Activated CD8-positive, alpha-beta T cell treated with anti-CD3 and anti-CD28 coated beads for 36 hours (primary cell): ENCODE results near the gene FOXQ1. TPM values are rescaled to one million over a fixed set of nuclear protein-coding genes. Genes with fewer than 3 reads are reported as not detected.

Experiments used
- ATAC-seq: fragments of 200-7000 bp; cut with Tn5 transposase; one replicate; pipeline ENCODE4 v1.10.0; 2021; ENCODE audit warnings: mild to moderate bottlenecking, moderate library complexity
- CTCF ChIA-PET: fragments of 350-600 bp; sonication (Branson Sonifier 250); formaldehyde crosslinking; loops from one replicate; lab custom pipeline; 2021; ENCODE audit warnings: antibody characterized with exemption; lab: Charles Lee
- POLR2A ChIA-PET: fragments of 350-600 bp; sonication (Branson Sonifier 250); formaldehyde crosslinking; loops from one replicate; lab custom pipeline; 2021; ENCODE audit warnings: antibody characterized with exemption; lab: Charles Lee
- DNase-seq: peaks from one replicate; pipeline ENCODE4 v3.0.0-alpha.2; 2020
- H3K27ac Mint-ChIP-seq: one replicate; pipeline ENCODE4 v1.8.0; 2021; ENCODE audit warnings: mild to moderate bottlenecking, mixed read lengths
- H3K27me3 Mint-ChIP-seq: one replicate; pipeline ENCODE4 v1.8.0; 2021; ENCODE audit warnings: mixed read lengths
- H3K36me3 Mint-ChIP-seq: one replicate; pipeline ENCODE4 v1.8.0; 2021; ENCODE audit warnings: low read depth, mixed read lengths
- H3K4me1 Mint-ChIP-seq: one replicate; pipeline ENCODE4 v1.8.0; 2021; ENCODE audit warnings: low read depth, mixed read lengths
- H3K4me3 Mint-ChIP-seq: one replicate; pipeline ENCODE4 v1.8.0; 2021; ENCODE audit warnings: mild to moderate bottlenecking, moderate library complexity, mixed read lengths
- H3K9me3 Mint-ChIP-seq: one replicate; pipeline ENCODE4 v1.8.0; 2021; ENCODE audit warnings: mixed read lengths
- CTCF ChIP-seq: fragments of 200-600 bp; IDR thresholded peaks from one replicate; pipeline ENCODE4 v1.8.0; 2022; ENCODE audit warnings: antibody characterized with exemption, mild to moderate bottlenecking
- intact Hi-C: fragments of 100-400 bp; cut with micrococcal nuclease; formaldehyde crosslinking; loops from one replicate; pipeline ENCODE4 v1.10.0; 2022
- total RNA-seq, 2 experiments: library from RNA; stranded (reverse); gene quantifications; one replicate each; pipeline ENCODE4 v1.2.3, GENCODE V29; 2021

The FOXQ1 gene
- total RNA-seq, 2 experiments from 2014 or later: not detected

DNA sequence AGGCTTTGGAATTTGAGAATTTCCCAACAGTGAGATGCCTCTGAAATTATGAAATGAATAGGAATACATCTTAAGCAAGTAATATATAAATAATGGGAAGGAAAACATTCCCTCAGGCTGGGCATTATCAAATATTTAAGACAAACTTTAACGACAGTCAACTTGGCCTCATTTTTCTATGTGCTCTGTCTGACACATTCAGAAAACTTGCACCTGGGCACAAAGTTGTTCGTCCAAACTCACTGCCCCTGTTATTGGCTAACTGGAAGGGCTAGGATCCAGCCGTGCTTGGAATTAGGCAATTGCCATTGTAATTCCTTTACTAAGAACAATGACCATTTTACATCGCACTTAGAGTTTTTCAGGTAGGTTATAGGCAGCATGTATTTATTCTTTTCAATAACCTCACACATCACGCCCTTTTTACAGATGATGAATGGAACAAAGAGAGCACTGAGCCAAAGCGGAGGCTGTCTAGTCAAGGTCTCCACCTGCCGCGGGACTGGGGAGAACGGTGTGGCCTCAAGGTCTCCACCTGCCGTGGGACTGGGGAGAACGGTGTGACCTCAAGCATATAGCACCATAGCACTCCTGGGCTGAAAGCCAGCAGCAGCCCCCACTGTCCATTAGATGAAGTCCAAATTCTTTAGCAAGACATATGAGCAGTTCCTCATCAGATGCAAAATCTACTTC is 40.7 kb upstream of the FOXQ1 start:
- ATAC-seq (no peak), DNase-seq (no peak)
- H3K27me3 Mint-ChIP-seq: peaks cover 13% of the 10 kb centered on the region
- CTCF ChIA-PET: no interaction called here
- H3K27ac Mint-ChIP-seq: no peak overlapping the region
- H3K4me1 Mint-ChIP-seq: no peaks in the 10 kb centered on the region
- peaks cover 10% of the 10 kb centered on the region for H3K9me3 Mint-ChIP-seq
- no peaks in the 10 kb centered on the region for H3K36me3 Mint-ChIP-seq
- no peak overlapping the region for H3K4me3 Mint-ChIP-seq
- intact Hi-C loops: no loop called here
- POLR2A ChIA-PET: no interaction called here
- TF ChIP-seq CTCF: no peak

DNA sequence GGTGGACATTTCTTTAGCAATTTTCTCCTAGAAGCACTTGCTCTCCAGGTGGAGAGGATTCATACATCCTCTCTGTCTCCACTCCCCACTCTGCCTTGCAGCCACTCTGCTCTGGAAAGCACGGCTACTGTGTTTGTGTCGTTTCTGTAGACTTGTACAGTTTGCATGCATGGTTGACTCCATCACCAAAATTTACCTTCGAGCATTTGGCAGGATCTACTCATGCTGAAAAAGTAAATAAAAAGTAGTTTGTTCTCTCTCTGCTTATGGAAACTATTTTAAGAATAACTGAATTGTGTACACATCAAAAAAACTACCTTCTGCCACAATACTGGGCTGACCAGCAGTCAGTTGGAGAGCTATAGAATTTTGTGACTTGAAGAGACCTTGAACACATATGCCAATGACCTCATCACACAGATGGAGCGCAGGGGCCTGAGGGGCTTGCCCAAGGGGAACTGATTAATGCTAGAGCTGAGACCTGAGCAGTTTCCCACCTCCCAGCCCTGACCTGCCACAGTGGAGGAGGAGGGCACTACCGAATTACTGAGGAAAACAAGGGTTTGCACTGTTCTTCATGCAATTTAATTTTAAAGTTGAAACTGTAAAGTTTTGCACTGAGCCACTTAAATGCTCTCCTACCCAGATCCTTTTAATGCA is 33.7 kb upstream of the FOXQ1 start:
- H3K27me3 Mint-ChIP-seq: peaks cover 19% of the 10 kb centered on the region
- H3K36me3 Mint-ChIP-seq: no peaks in the 10 kb centered on the region
- TF ChIP-seq CTCF: no peak
- no peak overlapping the region for H3K27ac Mint-ChIP-seq
- H3K9me3 Mint-ChIP-seq: peaks cover 3% of the 10 kb centered on the region
- CTCF ChIA-PET: no interaction called here
- DNase-seq (no peak), ATAC-seq (no peak)
- no peaks in the 10 kb centered on the region for H3K4me1 Mint-ChIP-seq
- intact Hi-C loops: no loop called here
- no peak overlapping the region for H3K4me3 Mint-ChIP-seq
- POLR2A ChIA-PET: no interaction called here

DNA sequence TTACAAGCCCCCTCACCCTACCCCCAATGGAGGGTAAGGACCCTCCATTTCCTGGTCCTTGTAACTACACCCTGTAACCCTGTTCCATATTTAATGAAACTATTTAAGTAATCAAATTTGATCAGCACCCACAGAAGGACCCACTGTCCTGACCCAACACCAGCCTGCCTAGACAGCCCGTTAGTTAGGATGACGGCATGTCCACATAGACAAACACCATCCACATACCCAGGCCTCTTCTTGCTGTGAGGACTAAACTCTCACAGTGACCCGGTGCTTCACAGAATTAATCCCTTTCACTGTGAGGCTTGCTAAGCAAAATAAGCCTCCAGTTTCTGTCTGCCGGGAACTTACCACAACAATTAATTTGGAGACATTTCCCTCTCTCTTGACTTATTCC is 32.8 kb upstream of the FOXQ1 start:
- peaks cover 22% of the 10 kb centered on the region for H3K27me3 Mint-ChIP-seq
- ChIA-PET POLR2A (no interaction called here), CTCF (no interaction called here)
- H3K4me3 Mint-ChIP-seq: no peak overlapping the region
- ATAC-seq: no peak
- intact Hi-C loops: no loop called here
- no peak for DNase-seq
- H3K27ac Mint-ChIP-seq: no peak overlapping the region
- peaks cover 1% of the 10 kb centered on the region for H3K9me3 Mint-ChIP-seq
- TF ChIP-seq CTCF: no peak
- H3K4me1 Mint-ChIP-seq: no peaks in the 10 kb centered on the region
- H3K36me3 Mint-ChIP-seq: no peaks in the 10 kb centered on the region

- ChIA-PET CTCF (no interaction called here), POLR2A (no interaction called here)
- ATAC-seq (no peak), DNase-seq (no peak)
- Mint-ChIP-seq H3K4me1 (no peaks in the 10 kb centered on the region), H3K4me3 (no peak overlapping the region), H3K36me3 (no peaks in the 10 kb centered on the region), H3K27ac (no peak overlapping the region), H3K27me3 (peaks cover 20% of the 10 kb centered on the region), H3K9me3 (no peaks in the 10 kb centered on the region)
- TF ChIP-seq CTCF: no peak
- intact Hi-C loops: no loop called here
Observed at GRCh38 chr6:1280666-1281300, 31.1 kb upstream of the FOXQ1 start.

DNA sequence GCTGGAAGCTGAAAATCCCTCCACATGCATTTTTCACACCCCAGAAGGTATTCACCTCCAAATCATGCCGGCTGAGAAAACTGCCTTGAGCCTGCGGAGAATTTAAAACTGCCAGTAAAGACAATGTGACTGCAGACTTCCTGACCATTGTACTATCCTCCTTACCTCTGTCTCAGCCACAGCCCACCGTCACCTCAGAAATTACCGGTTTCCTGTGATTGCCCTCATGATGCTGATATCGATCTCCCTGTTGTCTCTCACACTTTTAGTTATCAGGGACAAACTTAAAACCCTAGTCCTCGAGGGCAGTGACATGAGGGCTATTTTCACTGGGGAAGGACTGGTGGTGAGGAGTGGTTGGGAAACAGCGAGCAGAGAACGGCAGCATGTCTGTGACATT is 30.2 kb upstream of the FOXQ1 start:
- DNase-seq (no peak), ATAC-seq (no peak)
- intact Hi-C loops: no loop called here
- Mint-ChIP-seq H3K36me3 (no peaks in the 10 kb centered on the region), H3K4me3 (no peak overlapping the region), H3K27me3 (peaks cover 20% of the 10 kb centered on the region), H3K4me1 (no peaks in the 10 kb centered on the region), H3K27ac (no peak overlapping the region), H3K9me3 (no peaks in the 10 kb centered on the region)
- TF ChIP-seq CTCF: no peak
- POLR2A ChIA-PET: no interaction called here
- CTCF ChIA-PET: no interaction called here
